T-helper 1 cell treated with Interleukin-12 subunit alpha and Interleukin-12 subunit beta and Interleukin-4 antibody, amounts not matched to agents 30 ng/mL and 1 ng/mL, for 36 hours (primary cell): ENCODE measurements around the gene GRIP1. TPM values are rescaled to one million over a fixed set of nuclear protein-coding genes. Genes with fewer than 3 reads are reported as not detected.

Experiments used
- intact Hi-C: fragments of 100-400 bp; cut with micrococcal nuclease; formaldehyde crosslinking; loops from one replicate; pipeline ENCODE4 v1.15.1; 2024
- total RNA-seq: library from RNA; stranded (reverse); gene quantifications from 2 replicates; pipeline ENCODE4 v1.2.3, GENCODE V29; 2022

Gene GRIP1
- total RNA-seq, 1 donor from 2014 or later, result not detected

DNA sequence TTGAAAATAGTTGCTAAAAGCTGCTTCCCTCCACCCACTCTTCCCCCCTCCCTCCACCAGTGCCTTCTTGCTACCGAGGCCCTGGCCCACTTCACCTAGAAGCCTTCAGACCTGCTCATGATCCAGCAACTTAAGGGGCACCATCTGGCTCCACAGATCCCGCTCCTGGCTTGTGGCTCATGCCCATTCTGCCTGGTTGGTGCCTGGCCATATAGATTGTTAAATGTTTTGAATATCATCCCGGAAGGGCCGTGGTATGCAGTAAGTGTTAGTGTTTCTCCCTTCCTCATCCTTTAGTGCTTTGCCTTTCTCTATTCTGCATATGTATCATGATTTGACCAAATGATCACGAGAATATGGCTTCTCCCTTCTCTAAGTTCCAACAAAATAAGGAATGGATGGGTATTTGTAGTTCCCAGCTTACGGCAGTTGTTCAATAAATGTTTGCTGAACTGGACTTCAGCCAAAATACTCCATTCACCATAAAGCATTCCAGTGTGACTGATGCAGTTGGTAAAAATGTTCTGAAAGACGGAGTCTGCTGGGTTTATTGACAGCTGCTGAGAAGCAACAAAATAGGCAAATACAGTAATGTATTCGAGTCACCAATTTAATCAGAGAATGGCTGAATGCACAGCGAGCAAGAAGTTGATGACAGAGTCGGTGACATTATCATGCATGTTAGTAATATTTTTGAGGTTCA is 30.7 kb downstream of the GRIP1 start:
- intact Hi-C loops, result no loop called here

DNA sequence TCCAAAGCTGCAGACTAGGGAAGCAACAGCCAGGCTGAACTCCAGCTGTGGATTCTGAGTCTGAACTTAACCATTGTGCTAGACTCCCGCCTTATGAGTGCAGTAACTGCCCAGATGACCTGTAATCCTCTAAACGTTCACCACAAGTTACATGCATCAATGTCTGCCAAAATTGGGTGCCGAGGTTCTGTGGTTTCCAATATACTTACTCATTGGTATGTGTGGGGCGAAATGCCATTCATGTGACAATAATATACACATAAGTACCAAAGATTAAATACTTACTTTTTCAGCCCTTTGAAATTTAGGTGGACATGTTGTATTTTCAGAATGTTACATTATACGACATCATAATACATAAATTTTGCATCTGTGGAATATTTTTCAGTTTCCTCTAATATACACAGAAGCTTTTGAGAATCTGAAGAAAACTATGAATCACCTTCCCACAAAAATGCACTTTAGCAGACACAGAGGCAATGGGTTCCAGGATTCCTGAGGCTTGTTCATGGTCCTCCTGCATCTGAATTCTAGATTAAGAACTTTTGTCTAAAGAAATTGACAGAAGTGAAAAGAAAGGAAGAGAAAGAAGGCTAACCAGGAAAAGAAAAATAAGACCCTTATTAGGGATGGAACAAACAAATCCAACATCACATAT is 31.7 kb downstream of the GRIP1 start:
- intact Hi-C loops, result no loop called here

DNA sequence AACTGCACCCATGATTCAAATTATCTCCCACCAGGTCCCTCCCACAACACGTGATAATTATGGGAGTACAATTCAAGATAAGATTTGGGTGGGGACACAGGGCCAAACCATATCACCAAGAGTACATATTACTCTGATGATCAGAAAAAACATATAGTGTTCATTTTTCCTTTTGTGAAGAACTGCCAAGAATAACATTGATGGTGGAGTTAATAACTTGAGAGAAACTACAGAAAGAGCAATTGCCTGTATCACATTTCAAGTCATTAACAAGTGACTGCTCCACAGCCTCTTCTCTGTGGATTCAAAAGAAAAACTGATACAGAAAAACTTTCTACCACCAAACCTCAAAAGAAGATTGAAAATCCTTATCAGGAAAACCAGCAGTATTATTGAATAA is 34.7 kb downstream of the GRIP1 start:
- intact Hi-C loops, result no loop called here

DNA sequence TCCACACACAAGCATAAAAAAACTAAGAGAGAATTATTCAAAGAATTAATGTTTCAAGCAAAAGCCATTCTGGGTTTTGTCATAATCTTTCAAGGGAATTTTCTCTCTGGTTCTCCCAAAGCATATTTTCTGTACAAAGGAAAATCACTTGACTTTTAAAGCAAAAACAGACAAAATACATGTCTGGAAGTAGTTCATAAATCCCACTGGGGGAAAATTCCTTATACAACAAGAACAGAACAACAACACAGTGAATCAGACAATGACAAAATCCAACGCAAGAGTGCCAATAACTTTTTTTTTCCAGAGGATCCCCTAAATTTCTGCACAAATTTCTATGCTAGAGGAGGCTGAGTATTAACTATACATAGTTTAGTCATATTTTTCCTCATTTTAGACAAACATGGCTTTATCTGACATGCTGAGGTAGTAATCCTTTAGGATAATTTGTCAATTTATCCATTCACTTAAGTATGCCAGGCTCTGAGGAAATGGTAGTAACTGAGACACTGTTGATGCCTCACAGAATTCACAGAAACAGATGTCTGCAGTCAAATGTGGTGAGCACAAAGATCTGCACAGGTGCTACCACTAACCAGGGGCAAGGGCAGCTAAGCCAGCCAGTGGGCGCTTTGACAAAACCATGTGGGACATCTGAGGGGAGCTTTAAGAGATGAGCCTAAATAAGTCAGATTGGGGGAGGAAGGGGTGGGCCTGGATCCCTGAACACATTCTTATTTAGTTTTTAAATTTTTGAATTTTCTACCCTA is 38.0 kb downstream of the GRIP1 start:
- intact Hi-C loops, result no loop called here

DNA sequence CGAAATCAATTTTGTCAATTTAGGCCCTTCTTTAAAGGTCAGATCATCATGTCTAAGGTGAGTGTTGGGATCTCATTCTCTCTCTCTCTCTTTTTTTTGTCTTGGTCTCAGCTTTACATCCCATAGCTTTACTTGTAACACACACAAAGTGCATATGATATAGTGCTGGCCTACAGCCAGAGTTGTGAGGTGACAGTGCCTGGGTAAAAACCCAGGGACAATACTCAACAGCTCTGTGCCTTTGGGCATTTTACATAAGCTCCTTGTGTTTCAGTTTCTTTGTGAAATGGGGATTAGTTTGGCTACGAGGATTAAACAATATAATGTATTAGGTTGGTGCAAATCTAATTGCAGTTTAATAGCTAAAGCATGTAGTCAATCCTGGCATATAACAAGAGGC is 40.2 kb downstream of the GRIP1 start:
- intact Hi-C loops, result no loop called here

DNA sequence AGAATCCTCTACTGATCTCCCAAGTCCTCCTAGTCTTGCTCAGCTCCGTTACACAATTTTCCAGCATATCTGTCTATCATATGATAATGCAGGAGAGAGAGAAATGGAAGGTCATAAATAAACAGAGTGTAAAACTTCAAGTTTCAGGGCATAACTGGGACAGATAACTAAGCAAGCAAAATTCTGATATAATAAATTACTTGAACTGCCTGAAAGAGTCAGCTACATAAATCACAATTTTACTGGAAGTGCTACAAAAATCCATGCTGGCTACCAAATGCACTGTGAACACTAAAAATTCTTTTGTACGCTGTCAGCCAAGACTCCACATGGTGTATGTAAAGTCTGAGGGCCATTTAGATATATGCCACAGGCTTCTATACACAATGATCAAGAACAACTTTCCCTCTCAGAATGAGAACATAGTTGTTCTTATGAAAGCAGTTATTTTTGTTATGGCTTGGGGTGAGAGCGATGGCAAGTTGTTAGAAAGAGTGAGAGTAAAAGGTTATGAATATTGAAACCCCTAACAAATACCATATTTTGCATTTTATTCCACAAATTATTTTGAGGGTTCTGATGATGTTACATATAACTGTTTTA is 41.1 kb downstream of the GRIP1 start:
- intact Hi-C loops, result no loop called here

DNA sequence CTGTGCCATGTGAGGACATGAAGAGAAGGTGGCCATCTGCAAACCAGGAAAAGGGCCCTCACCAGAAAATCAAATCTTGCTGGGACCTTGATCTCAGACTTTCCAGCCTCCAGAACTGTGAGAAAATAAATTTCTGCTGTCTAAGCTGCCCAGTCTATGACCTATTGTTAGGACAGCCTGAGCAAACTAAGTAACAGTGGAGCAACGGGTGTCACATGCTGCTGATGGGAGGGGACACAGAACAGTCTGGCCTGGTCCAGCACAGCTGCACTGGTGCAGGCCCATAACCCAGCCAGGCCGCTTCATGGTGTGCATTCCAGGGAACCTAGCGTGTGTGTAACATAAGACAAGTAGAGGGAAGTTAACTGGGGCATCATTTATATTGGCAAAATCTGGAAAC is 42.1 kb downstream of the GRIP1 start:
- intact Hi-C loops, result no loop called here

DNA sequence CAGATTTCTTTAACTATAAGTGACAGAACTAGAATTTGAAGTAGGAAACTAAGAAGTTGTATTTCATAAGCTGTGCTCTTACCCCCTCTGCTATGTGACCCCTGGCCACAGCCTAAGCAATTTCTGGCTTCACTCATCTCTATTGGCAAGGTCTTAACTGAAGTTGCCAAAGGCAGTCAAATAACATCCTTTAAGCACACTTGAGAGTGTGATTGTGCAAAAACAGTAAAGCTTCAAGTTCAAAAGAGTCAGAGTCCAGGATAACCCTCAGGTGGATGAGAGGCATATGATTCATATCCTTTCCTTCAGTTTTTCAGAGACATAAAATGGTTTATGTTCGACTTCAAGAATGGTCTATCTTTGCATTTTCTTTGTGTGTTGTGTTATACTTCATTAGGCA is 45.2 kb downstream of the GRIP1 start:
- intact Hi-C loops, result no loop called here

DNA sequence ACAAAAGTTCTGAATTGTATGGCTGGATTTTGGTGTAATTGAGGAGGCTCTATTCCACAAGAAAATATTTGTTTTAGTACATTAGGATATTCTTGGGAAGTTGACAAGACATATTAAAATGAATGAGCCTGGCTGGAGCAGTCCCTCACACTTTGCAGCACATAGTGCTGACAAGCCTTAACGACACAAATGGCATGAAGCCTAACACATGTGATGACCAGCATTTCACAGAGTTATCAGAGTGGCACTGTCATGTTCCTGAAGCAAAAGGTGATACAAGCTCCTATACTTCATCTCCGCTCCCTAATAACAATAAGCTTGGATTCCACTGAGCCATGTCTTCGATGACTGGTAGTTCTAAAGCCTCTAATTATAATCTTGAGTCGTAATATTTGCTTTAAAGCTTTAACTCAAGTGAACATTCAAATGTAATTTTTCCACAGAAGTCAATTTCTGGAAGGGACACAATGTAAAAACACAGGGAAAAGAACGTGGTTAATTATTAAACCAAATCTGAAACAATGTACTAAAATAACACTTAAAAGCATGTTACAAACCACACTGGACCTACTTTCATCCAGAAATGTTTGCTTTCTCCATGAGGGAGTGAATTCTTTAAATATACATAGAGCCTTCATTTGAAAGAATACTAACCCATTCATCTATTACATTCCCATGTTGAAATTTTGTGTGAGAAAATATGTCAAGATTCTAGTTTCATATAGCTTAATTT is 49.6 kb downstream of the GRIP1 start:
- intact Hi-C loops, result no loop called here

DNA sequence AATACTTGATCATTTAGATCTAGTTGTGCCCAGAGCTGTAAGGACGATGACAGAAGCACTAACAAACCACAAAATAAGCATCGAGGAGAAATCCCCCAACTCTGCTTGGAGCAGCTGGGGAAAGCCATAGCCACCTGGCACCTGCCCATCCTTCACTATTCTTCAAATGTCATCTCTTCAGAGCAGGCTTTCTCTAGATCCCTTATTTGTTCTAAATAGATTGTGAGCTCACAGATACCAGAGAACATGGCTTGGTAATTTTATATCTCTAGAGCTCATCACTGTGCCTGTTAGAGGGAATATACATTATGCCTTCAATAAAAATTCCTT is 50.9 kb downstream of the GRIP1 start:
- intact Hi-C loops, result no loop called here

DNA sequence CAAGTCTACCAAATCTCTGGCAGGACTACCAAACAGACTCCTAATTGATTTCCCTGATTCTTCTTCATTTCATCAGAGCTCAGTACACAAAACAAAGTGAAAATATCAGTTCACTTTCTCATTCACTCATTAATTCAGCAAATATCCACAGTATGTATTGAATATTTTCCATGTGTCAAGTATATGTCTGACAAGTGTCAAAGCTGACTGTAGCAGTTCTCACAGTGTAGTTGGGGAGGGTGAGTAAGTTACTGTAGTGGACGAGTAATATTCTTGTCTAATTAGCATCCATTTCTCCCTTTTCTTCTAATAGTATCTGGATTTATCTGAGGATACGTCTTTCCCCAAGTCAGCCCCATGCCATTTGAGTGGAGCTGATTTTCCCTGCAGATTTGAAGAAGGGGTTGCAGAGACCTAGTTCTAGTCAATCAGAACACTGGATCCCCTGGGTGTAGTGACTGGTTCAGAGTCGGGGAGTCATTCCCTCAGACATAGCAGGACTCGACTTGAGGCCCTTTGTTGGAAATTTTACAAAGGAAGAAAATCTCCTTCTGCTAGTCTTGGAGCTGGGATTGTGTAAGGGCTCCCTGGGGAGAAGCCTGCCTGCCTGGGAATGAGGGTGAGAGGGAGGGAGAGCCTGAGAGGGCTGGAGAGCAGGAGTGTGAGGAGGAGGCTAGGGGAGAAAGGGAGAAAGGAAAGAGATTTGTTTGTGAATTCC is 51.4 kb downstream of the GRIP1 start:
- intact Hi-C loops, result no loop called here

DNA sequence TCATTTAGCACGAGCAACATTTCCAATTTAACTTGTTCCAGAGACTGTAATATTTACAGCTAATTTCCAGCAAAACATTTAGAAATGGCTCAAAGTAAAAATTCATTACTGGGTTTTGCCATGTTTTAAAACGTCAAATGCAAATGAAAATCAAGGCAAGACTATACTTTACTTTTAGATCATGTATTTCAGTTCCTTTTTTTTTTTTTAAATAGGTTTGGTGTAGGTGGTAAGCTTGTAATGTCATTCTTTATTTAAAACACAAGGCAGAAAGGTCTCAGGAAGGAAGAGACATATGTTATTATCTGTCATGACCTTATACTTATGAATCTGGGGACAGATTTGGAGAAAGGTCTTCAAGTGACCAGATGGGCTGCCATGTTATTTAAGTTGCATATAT is 54.1 kb downstream of the GRIP1 start:
- intact Hi-C loops, result no loop called here

DNA sequence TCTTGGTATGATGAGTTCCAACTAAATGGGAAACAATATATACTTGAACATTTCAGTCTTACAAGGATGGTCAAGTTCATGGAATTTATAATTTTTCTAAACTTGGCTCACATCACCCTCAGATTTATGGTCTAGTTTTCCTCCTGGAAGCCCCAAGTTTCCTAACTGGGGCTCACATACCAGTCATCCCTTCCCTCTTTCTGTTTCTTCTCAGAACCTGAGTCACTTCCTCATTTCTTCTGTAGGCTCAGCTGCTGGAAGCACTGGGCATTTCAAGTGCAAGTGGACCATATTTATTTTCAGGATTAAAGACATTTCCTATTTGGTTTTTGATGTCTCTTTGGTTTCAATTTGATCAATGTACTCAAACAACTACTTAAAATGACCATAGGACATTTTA is 55.4 kb downstream of the GRIP1 start:
- intact Hi-C loops, result no loop called here

DNA sequence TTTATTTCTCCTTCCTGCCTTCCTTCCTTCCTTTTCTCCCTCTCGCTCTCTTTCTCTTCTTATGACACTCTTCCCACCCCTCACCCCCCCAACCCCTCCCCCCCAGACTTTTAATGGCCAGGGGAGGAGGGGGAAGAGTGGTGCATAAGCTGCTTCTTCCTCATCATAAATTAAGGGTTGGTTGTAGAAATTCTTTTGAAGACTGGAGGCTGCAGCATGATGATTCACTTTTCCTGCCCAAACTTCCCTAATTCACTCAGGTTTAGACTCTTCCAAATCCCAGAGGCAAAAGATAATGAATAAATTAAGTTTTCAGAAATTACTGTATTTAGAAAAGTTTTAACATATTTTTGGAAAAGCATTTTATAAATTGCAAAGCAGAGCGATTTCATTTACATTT is 58.2 kb downstream of the GRIP1 start:
- intact Hi-C loops, result no loop called here

DNA sequence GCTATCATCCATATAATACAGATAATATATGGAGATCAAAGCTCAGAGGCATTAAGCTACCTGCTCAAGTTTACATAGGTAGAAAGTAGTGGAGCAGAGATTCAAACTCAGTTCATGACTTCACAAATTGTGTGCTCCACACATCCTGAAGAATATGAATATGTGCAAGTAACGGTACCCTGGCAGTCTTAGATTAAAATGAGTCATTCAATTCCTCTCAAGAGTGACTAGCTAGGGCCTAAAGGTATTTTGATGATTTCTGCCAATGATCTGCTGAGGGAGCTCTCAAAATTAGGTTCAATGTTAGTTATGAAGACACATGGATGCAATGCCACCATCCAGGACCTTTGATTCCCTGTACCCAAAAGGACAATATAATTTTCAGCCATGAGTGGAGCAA is 58.9 kb downstream of the GRIP1 start:
- intact Hi-C loops, result no loop called here

DNA sequence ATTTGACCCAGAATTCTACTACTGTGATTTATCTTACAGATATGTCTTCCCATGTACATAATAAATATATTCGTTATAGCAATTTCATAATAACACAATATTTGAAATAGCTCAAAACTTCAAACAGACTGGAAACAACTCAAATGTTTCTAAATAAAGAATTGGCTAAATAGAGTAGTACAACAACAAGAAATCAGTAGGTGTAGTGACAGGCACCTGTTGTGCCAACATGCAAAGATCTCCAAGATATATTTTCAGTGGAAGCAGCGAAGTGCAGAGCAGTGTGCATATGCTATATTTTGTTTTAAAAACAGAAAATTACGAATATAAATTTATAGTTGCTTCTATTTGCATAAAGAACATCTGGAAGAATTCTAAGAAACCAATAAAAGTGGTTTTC is 60.9 kb downstream of the GRIP1 start:
- intact Hi-C loops, result no loop called here

DNA sequence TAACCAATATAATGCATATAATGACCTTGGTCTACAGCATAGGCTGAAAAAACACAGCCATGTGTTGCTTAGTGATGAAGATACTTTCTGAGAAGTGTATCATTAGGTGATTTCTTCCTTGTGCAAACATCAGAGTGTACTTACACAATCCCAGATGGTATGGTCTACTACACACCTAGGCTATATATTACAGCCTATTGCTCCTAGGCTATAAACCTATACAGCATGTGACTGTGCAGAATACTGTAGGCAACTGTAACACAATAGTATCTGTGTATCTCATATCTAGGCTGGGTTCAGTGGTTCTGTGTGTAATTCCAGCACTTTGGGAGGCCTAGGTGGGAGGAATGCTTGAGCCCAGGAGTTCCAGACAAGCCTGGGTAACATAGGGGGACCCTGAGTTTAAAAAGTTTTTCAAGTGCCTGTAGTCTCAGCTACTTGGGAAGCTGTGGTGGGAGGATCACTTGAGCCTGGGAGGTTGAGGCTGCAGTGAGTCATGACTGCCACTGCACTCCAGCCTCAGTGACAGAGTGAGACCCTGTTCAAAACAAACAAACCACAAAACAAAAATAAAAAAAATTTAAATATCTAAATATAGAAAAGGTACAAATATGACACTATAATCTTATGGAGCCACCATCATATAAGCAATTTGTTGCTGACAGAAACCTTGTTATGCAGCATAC is 66.6 kb downstream of the GRIP1 start:
- intact Hi-C loops, result no loop called here

DNA sequence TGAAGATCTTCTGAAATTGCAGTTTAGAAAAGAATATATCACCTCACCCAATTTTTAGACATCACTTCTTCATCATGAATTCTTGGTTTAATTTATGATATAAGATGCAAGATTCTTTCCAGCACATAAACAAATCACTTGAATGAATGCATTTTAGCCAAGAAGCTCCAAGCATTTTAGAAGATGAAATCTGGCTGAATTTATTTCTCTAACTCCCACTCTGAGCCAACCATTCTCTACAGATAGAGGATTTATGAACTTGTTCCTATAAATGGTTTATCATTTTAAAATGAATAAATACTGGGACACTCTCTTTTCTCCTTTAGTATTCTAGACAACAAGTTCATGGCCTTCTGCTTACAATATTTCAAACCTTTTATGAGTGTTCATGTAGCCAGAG is 71.7 kb downstream of the GRIP1 start:
- intact Hi-C loops, result no loop called here

DNA sequence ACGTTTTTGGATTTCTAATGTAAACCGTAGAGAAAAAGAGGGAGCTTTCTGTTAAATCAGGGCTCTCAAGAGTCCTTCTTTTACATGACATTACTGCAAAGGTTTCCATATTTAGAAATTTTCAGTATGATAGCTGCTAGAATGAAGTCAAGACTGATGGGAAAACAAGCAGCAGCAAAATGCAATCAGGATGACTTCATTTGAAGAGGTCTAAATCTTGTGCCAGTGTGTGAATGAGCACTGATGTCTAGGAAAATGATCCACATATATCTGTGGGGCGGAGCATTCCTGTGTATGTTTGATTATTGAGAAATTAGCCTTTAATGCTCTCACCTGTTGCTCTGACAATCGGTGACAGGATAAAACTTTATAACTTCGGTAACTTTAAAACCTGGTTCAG is 73.6 kb downstream of the GRIP1 start:
- intact Hi-C loops, result no loop called here

DNA sequence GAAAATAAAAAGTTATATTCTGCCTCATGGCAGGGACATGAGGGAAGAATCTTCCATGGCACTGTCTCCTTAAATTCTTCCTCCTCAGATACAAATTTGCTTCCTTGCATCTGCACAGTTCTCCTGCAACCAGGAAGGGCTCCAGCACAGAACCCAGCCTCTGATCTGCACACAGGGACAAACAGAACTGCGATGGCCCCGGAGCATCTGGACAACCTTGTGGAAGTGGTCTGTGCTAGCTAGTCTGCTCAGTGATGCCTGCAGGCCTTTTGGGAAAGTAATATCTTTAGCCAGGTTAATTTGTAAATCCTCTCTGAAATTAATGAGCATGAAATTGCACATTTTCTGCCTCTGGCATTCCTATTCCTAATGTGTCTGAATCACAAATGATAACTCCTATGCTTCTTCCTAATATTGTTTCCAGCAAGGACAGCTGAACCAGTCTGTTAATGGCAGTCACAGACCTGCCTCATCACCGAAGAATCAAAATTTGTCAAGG is 74.8 kb downstream of the GRIP1 start:
- intact Hi-C loops, result no loop called here
